ENCODE data around the gene ASXL3. TPM values are rescaled to one million over a fixed set of nuclear protein-coding genes. Genes with fewer than 3 reads are reported as not detected.
A peak's percentile ranks its signal among the peaks of the same experiment; 100 is the strongest.

Gene ASXL3
- total RNA-seq, 1 donor from 2014 or later, result 23.0 TPM

DNA sequence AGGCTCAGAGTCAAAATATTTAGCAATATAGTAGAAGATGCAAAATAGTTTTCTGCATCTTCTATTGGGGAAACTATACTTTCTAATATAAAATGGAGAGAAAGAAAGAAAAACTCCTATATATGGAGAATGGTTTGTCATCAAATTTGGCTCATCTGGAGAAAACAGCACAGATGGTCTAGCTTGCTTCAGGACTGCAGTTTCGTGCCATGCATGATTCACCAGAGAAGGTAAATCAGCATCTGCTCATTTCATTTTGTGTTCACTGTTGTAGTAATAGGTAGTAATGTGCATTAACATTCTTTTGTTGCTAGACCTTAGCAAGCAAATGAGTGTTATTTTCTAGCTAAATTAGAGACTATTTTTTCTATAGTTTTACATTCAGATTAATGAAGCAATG is 179.0 kb downstream of the ASXL3 start:
- no peak for DNase-seq (ENCODE audit: low spot score, unreplicated experiment)
- peaks cover 3% of the 10 kb centered on the region for H3K9me3 Mint-ChIP-seq (ENCODE audit: low read depth)
- peaks cover 6% of the 10 kb centered on the region for H3K4me1 Mint-ChIP-seq (ENCODE audit: low read depth)
- no peak overlapping the region for H3K4me3 Mint-ChIP-seq (ENCODE audit: low read depth)
- TF ChIP-seq, protein P1, sequence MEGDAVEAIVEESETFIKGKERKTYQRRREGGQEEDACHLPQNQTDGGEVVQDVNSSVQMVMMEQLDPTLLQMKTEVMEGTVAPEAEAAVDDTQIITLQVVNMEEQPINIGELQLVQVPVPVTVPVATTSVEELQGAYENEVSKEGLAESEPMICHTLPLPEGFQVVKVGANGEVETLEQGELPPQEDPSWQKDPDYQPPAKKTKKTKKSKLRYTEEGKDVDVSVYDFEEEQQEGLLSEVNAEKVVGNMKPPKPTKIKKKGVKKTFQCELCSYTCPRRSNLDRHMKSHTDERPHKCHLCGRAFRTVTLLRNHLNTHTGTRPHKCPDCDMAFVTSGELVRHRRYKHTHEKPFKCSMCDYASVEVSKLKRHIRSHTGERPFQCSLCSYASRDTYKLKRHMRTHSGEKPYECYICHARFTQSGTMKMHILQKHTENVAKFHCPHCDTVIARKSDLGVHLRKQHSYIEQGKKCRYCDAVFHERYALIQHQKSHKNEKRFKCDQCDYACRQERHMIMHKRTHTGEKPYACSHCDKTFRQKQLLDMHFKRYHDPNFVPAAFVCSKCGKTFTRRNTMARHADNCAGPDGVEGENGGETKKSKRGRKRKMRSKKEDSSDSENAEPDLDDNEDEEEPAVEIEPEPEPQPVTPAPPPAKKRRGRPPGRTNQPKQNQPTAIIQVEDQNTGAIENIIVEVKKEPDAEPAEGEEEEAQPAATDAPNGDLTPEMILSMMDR (IDR thresholded peaks at IDR 0.05; ENCODE audit: unreplicated experiment), result no peak
- H3K27me3 Mint-ChIP-seq, result no peaks in the 10 kb centered on the region
- no peak overlapping the region for H3K27ac Mint-ChIP-seq
- H3K36me3 Mint-ChIP-seq (ENCODE audit: insufficient read depth), result no peaks in the 10 kb centered on the region

DNA sequence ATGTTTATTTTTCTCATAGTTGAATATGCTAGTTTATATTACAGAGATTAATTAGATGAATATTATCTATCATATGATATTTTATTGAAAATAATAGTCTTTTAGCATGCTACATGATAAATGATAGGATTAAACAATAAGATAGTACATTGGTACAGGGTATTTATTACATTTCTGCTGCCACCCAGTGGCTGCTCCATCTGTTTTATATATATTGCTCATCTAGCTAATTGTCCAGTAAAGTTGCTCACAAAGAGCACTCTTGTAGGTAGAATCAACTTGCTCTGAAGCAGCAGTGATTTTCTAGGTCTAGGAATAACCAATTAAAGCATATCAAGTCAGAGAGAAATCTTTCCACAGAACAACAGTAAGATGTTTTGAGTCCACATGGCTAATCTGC is 183.3 kb downstream of the ASXL3 start:
- Mint-ChIP-seq H3K36me3 (ENCODE audit: insufficient read depth) (no peaks in the 10 kb centered on the region), H3K9me3 (ENCODE audit: low read depth) (peaks cover 3% of the 10 kb centered on the region), H3K4me1 (ENCODE audit: low read depth) (peaks cover 6% of the 10 kb centered on the region), H3K4me3 (ENCODE audit: low read depth) (no peak overlapping the region), H3K27ac (no peak overlapping the region), H3K27me3 (no peaks in the 10 kb centered on the region)
- TF ChIP-seq, protein P1 (IDR thresholded peaks at IDR 0.05; ENCODE audit: unreplicated experiment), result peak; percentile 39
- no peak for DNase-seq (ENCODE audit: low spot score, unreplicated experiment)

DNA sequence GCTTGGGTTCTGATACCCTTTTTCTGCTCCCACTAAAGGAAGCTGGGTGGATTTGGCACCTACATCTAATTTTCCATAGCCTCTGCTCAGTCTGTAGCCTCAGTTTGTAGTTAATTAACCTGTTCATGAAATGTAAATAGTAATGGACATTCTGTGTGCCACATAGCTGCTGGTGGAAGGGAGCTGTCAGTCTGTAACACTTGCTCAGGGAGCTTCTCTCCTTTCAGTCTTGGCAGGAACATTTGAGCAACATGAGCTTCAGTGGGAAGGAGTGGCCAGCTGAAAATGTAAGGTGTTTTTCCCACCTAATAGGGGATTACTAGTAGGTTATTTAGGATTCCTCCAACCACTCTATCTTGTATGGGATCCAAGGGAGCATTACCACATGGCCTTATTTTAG is 203.4 kb downstream of the ASXL3 start:
- Mint-ChIP-seq H3K36me3 (ENCODE audit: insufficient read depth) (no peaks in the 10 kb centered on the region), H3K27ac (no peak overlapping the region), H3K4me3 (ENCODE audit: low read depth) (no peak overlapping the region), H3K4me1 (ENCODE audit: low read depth) (peaks cover 3% of the 10 kb centered on the region), H3K27me3 (no peaks in the 10 kb centered on the region), H3K9me3 (ENCODE audit: low read depth) (no peaks in the 10 kb centered on the region)
- no peak for DNase-seq (ENCODE audit: low spot score, unreplicated experiment)
- TF ChIP-seq, protein P1 (IDR thresholded peaks at IDR 0.05; ENCODE audit: unreplicated experiment), result no peak

Other genes starting within 250 kb of the ASXL3 start
- gene CCDC178, start 137.5 kb upstream of the ASXL3 start, total RNA-seq, result 0.60 TPM in 1 of 2 replicates, not detected in the other

Data from progenitor cell of endocrine pancreas (in vitro differentiated cells).